Neuronal stem cell (in vitro differentiated cells): ENCODE data around the gene RNF187.
A peak's percentile ranks its signal among the peaks of the same experiment; 100 is the strongest.

Source experiments
- DNase-seq: peaks from one replicate; pipeline ENCODE4 v3.0.0-alpha.2; 2013; ENCODE audit warnings: low spot score
- H2AFZ ChIP-seq: one replicate; pipeline ENCODE4 v1.6.1; 2013; ENCODE audit warnings: mild to moderate bottlenecking, low read length, inconsistent platforms
- H2AK5ac ChIP-seq: 2 replicates; pipeline ENCODE4 v1.6.1; 2013; ENCODE audit warnings: low read depth, mild to moderate bottlenecking, inconsistent platforms, low read length, moderate library complexity, mixed read lengths
- H2BK120ac ChIP-seq: 2 replicates; pipeline ENCODE4 v1.6.1; 2013; ENCODE audit warnings: low read depth, mild to moderate bottlenecking, inconsistent platforms, low read length, moderate library complexity, mixed read lengths
- H2BK12ac ChIP-seq: one replicate; pipeline ENCODE4 v1.6.1; 2013; ENCODE audit warnings: low read length, inconsistent platforms
- H2BK15ac ChIP-seq: 2 replicates; pipeline ENCODE4 v1.6.1; 2013; ENCODE audit warnings: mild to moderate bottlenecking, low read length, inconsistent platforms, mixed read lengths
- H2BK5ac ChIP-seq: one replicate; pipeline ENCODE4 v1.6.1; 2013; ENCODE audit warnings: inconsistent platforms, mild to moderate bottlenecking, low read length, moderate library complexity
- H3K14ac ChIP-seq: one replicate; pipeline ENCODE4 v1.6.1; 2013; ENCODE audit warnings: low read length, inconsistent platforms
- H3K18ac ChIP-seq: 2 replicates; pipeline ENCODE4 v1.6.1; 2013; ENCODE audit warnings: low read length, inconsistent platforms
- H3K23ac ChIP-seq: 2 replicates; pipeline ENCODE4 v1.6.1; 2013; ENCODE audit warnings: low read depth, mild to moderate bottlenecking, mixed read lengths, low read length, inconsistent platforms; ENCODE audit not compliant: poor library complexity
- H3K27ac ChIP-seq: replicated peaks from 3 replicates; pipeline ENCODE4 v1.5.1; 2013; ENCODE audit warnings: low read length, inconsistent platforms
- H3K27me3 ChIP-seq, 3 experiments: 2 replicates each; pipeline ENCODE4 v1.6.1; 2013; ENCODE audit warnings: low read length in 3 of 3, mild to moderate bottlenecking in 2 of 3, inconsistent platforms in 1 of 3, low read depth in 1 of 3, mixed read lengths in 1 of 3, moderate library complexity in 1 of 3; ENCODE audit not compliant: control insufficient read depth in 3 of 3, insufficient read depth in 3 of 3
- H3K36me3 ChIP-seq, 2 donors: replicated peaks in 1 of 2; 2 replicates each; pipeline ENCODE4 v1.6.1; 2013; ENCODE audit warnings: low read length in 2 of 2; ENCODE audit not compliant: control insufficient read depth in 2 of 2, insufficient read depth in 2 of 2
- H3K4ac ChIP-seq: 2 replicates; pipeline ENCODE4 v1.6.1; 2013; ENCODE audit warnings: inconsistent platforms, mild to moderate bottlenecking, low read length, moderate library complexity
- H3K4me1 ChIP-seq, 2 donors: 1 replicate in 1 of 2; 2 replicates in 1 of 2; pipeline ENCODE4 v1.6.1; 2013; ENCODE audit warnings: low read length in 2 of 2, low read depth in 1 of 2; ENCODE audit not compliant: control insufficient read depth in 2 of 2, insufficient read depth in 1 of 2
- H3K4me2 ChIP-seq: one replicate; pipeline ENCODE4 v1.6.1; 2013; ENCODE audit warnings: mild to moderate bottlenecking, low read length, inconsistent platforms; ENCODE audit not compliant: insufficient read depth, poor library complexity, severe bottlenecking
- H3K4me3 ChIP-seq, 2 donors: 2 replicates each; pipeline ENCODE4 v1.5.1; 2013; ENCODE audit warnings: low read length in 2 of 2, mild to moderate bottlenecking in 2 of 2, inconsistent platforms in 1 of 2, moderate library complexity in 1 of 2
- H3K79me1 ChIP-seq: one replicate; pipeline ENCODE4 v1.6.1; 2013; ENCODE audit warnings: low read depth, mild to moderate bottlenecking, inconsistent platforms, low read length, moderate library complexity
- H3K9ac ChIP-seq: one replicate; pipeline ENCODE4 v1.6.1; 2013; ENCODE audit warnings: mild to moderate bottlenecking, low read depth, low read length, inconsistent platforms; ENCODE audit not compliant: poor library complexity
- H3K9me3 ChIP-seq, 2 donors: replicated peaks in 1 of 2; 2 replicates each; pipeline versions ENCODE3 to v1.6.1; 2013; ENCODE audit warnings: low read length in 2 of 2, mild to moderate bottlenecking in 2 of 2, inconsistent platforms in 1 of 2, low read depth in 1 of 2, mixed read lengths in 1 of 2, moderate library complexity in 1 of 2; ENCODE audit not compliant: control insufficient read depth in 2 of 2, insufficient read depth in 1 of 2
- H4K8ac ChIP-seq: one replicate; pipeline ENCODE4 v1.6.1; 2013; ENCODE audit warnings: low read depth, mild to moderate bottlenecking, inconsistent platforms, low read length, moderate library complexity
- H4K91ac ChIP-seq: one replicate; pipeline ENCODE4 v1.6.1; 2013; ENCODE audit warnings: low read length, low read depth, mild to moderate bottlenecking, inconsistent platforms; ENCODE audit not compliant: poor library complexity
- WGBS, 2 donors: extraction: QIAGEN DNeasy Blood & Tissue Kit; methylation state at CpG; one replicate each; pipeline ENCODE4 v1.1.7; 2013; ENCODE audit warnings: missing lambda C conversion rate in 2 of 2, mixed read lengths in 1 of 2; ENCODE audit not compliant: insufficient read length in 2 of 2, insufficient replicate concordance in 1 of 2; ENCODE audit errors: extremely low coverage in 2 of 2; 5-methylcytosine and 5-hydroxymethylcytosine counted together

The RNF187 gene

GRCh38 chr1:228457017-228457395 is 30.2 kb upstream of the RNF187 start:
- WGBS, 2 donors = no CpG with 5 or more reads among the region's 13 CpGs
- Histone ChIP-seq H2AK5ac (no peak overlapping the region), H2AFZ (peak overlapping the region; percentile 78), H2BK12ac (no peak overlapping the region), H3K23ac (peak overlapping the region; percentile 94), H3K4me2 (peak overlapping the region; percentile 81), H2BK15ac (no peak overlapping the region), H3K27me3 (peaks cover 0 to 15% (median 0%) of the 10 kb centered on the region in 3 experiments), H2BK120ac (no peak overlapping the region), H4K8ac (no peak overlapping the region), H3K4me1 (peaks cover 3 to 11% of the 10 kb centered on the region in 2 donors), H3K4me3 (peak overlapping the region; percentile 70 to 94), H3K79me1 (no peaks in the 10 kb centered on the region), H3K9me3 (no peaks in the 10 kb centered on the region), H3K14ac (no peak overlapping the region), H3K9ac (peak overlapping the region; percentile 80), H4K91ac (no peak overlapping the region), H3K27ac (peak overlapping the region; percentile 88), H3K18ac (peak overlapping the region; percentile 12), H2BK5ac (no peak overlapping the region), H3K36me3 (peaks cover 0 to 11% of the 10 kb centered on the region in 2 donors), H3K4ac (no peak overlapping the region)
- DNase-seq = no peak

- Histone ChIP-seq H3K36me3 (peaks cover 0 to 11% of the 10 kb centered on the region in 2 donors), H2BK120ac (no peak overlapping the region), H2AFZ (peak overlapping the region; percentile 78), H3K4me2 (peak overlapping the region; percentile 81), H3K4ac (no peak overlapping the region), H3K79me1 (no peaks in the 10 kb centered on the region), H3K4me3 (peak overlapping the region; percentile 70 to 94), H3K18ac (peak overlapping the region; percentile 96), H3K4me1 (peaks cover 3 to 11% of the 10 kb centered on the region in 2 donors), H3K23ac (peak overlapping the region; percentile 94), H4K8ac (no peak overlapping the region), H2BK15ac (peak overlapping the region; percentile 81), H3K14ac (peak overlapping the region; percentile 44), H3K27ac (peak overlapping the region; percentile 88), H4K91ac (no peak overlapping the region), H3K27me3 (peaks cover 0 to 16% (median 0%) of the 10 kb centered on the region in 3 experiments), H2BK5ac (no peak overlapping the region), H2BK12ac (peak overlapping the region; percentile 42), H2AK5ac (no peak overlapping the region), H3K9ac (peak overlapping the region; percentile 80), H3K9me3 (no peaks in the 10 kb centered on the region)
- DNase-seq = peak; percentile 98
- no CpG with 5 or more reads among the region's 74 CpGs for WGBS, 2 donors
Observed at GRCh38 chr1:228457396-228458176, 29.6 kb upstream of the RNF187 start.

GRCh38 chr1:228459091-228459993 is 27.8 kb upstream of the RNF187 start:
- H3K9me3 ChIP-seq = no peaks in the 10 kb centered on the region
- H3K23ac ChIP-seq = peak overlapping the region; percentile 86
- peak overlapping the region; percentile 61 for H3K4me2 ChIP-seq
- H3K18ac ChIP-seq = peak overlapping the region; percentile 58
- H3K14ac ChIP-seq = no peak overlapping the region
- H3K4ac ChIP-seq = no peak overlapping the region
- H3K79me1 ChIP-seq = no peaks in the 10 kb centered on the region
- peak overlapping the region; percentile 61 for H2BK120ac ChIP-seq
- H2AFZ ChIP-seq = peak overlapping the region; percentile 73
- peak overlapping the region; percentile 70 to 80 for H3K4me3 ChIP-seq
- H2BK5ac ChIP-seq = no peak overlapping the region
- H3K36me3 ChIP-seq = peaks cover 0 to 5% of the 10 kb centered on the region in 2 donors
- H2BK15ac ChIP-seq = no peak overlapping the region
- no peak overlapping the region for H4K8ac ChIP-seq
- DNase-seq = peak; percentile 64
- peaks cover 7 to 14% of the 10 kb centered on the region in 2 donors for H3K4me1 ChIP-seq
- no peak overlapping the region for H3K9ac ChIP-seq
- no peak overlapping the region for H4K91ac ChIP-seq
- H2BK12ac ChIP-seq = no peak overlapping the region
- WGBS, 2 donors = no CpG with 5 or more reads among the region's 41 CpGs
- H2AK5ac ChIP-seq = no peak overlapping the region
- H3K27me3 ChIP-seq = peaks cover 0 to 32% (median 0%) of the 10 kb centered on the region in 3 experiments
- H3K27ac ChIP-seq = no peak overlapping the region

GRCh38 chr1:228460821-228461220 is 26.4 kb upstream of the RNF187 start:
- H3K23ac ChIP-seq = no peak overlapping the region
- no peaks in the 10 kb centered on the region for H3K36me3 ChIP-seq
- no peak overlapping the region for H3K14ac ChIP-seq
- no peak overlapping the region for H2BK12ac ChIP-seq
- no peak overlapping the region for H4K8ac ChIP-seq
- H2BK5ac ChIP-seq = no peak overlapping the region
- no CpG with 5 or more reads among the region's 2 CpGs for WGBS, 2 donors
- H3K9me3 ChIP-seq = no peaks in the 10 kb centered on the region
- no peak overlapping the region for H4K91ac ChIP-seq
- H3K4me3 ChIP-seq = no peak overlapping the region
- no peak overlapping the region for H3K9ac ChIP-seq
- DNase-seq = no peak
- H3K79me1 ChIP-seq = no peaks in the 10 kb centered on the region
- H3K4me2 ChIP-seq = no peak overlapping the region
- H3K27me3 ChIP-seq = peaks cover 0 to 42% (median 0%) of the 10 kb centered on the region in 3 experiments
- no peak overlapping the region for H2BK120ac ChIP-seq
- H2AK5ac ChIP-seq = no peak overlapping the region
- no peak overlapping the region for H3K4ac ChIP-seq
- peaks cover 7 to 18% of the 10 kb centered on the region in 2 donors for H3K4me1 ChIP-seq
- H2AFZ ChIP-seq = no peak overlapping the region
- H2BK15ac ChIP-seq = no peak overlapping the region
- H3K18ac ChIP-seq = no peak overlapping the region
- H3K27ac ChIP-seq = no peak overlapping the region
